ENCODE results near the gene FZD8.
"Not testable (repeated sequence)": the region's sequence is repeated elsewhere in the genome, so short reads cannot be mapped to it uniquely, and the experiment has no call there.

FZD8 gene, protein sequence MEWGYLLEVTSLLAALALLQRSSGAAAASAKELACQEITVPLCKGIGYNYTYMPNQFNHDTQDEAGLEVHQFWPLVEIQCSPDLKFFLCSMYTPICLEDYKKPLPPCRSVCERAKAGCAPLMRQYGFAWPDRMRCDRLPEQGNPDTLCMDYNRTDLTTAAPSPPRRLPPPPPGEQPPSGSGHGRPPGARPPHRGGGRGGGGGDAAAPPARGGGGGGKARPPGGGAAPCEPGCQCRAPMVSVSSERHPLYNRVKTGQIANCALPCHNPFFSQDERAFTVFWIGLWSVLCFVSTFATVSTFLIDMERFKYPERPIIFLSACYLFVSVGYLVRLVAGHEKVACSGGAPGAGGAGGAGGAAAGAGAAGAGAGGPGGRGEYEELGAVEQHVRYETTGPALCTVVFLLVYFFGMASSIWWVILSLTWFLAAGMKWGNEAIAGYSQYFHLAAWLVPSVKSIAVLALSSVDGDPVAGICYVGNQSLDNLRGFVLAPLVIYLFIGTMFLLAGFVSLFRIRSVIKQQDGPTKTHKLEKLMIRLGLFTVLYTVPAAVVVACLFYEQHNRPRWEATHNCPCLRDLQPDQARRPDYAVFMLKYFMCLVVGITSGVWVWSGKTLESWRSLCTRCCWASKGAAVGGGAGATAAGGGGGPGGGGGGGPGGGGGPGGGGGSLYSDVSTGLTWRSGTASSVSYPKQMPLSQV

DNA sequence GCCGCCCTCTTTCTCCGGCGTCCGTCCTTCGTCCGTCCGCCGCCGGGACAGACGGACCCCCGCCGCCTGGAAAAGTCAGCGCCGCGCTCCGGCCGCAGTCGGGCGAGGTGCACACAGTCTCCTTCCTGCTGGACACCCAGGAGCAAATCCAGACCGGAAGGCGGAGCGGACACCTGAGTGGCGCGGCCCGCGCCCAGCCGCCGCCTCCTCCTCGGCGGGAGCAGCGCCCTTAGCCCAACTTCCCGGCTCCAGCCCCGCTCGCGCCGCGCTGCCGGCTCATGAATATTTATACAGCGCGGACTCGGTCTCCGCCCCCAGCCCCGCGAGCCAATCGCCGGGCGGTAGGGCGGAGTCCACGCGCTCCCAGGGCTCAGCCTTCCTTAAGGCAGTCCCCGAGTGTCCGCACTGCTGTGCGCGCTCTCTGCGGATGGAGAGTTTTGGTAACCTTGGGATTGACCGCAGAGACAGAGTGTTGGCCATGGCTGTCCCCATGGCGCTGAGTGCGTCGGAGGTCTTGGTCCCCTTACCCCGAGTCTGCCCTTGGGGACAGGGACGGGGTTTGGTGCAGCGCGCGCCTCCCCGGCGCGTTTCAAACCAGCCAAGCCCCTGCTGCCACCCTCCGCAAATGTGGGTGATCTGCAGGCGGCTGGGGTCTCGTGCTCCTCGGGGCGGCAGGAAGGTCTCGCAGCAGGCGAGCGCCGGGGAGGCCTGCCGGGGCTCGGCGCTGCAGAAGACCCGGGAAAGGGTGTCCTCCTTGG lies at the start of gene FZD8:
Gene FZD8, minus strand, starts transcription at position 262 of the 758 bp plus-strand sequence. CDS start 867 bp downstream, outside the sequence.
- peak; percentile 18 for DNase-seq

DNA sequence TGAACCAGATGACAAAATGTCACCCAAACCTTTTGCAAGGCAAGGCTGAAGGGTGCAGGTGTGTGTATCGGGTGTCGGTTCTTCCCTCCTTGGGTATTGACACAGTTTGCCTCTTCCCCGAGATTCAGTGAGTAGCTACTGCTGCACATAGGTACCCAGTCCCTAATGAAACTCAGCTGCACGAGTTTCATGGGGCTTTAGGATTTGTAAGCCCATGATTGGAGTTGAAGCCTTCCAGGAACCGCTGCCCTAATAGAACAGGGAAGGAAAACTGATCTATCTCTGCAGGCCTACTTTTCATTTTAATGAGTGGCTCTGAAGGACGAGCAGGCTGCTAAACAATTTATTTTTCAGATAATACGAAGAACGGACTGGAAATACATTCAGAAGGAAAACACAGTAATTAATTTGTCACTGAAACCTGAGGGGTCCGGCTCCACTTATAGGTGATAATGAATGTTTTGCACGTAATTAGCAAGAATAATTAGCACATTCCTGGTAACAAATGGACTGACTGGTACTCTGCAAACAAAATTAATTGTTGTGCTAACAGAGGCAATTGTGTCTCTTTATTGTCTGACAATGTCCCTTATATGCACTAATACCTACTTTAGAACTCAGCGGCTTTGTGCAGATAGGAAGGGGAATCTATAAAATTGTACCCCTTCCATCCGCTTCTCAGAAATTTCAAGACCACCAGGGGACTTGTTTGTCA lies 49.6 kb upstream of the FZD8 start:
- peak; percentile 15 for DNase-seq

DNA sequence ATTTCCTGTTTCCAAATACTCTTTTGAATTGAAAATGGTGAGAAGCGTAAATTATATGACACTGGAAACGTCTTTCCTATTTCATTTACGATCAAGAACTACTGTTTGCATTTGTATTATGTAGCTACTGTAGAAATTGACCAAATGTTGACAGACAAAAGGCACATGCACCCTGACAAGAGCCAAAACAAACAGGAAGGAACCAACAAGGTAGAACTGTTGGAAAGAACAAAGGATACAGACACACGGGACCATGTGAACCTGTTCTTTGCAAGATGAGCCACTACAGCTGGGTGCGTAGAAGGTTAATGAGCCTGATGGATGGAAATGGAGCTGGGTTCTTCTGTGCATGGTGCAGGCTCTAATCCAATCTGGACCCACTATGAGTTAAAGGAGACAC lies 48.4 kb upstream of the FZD8 start:
- peak; percentile 89 for DNase-seq

DNA sequence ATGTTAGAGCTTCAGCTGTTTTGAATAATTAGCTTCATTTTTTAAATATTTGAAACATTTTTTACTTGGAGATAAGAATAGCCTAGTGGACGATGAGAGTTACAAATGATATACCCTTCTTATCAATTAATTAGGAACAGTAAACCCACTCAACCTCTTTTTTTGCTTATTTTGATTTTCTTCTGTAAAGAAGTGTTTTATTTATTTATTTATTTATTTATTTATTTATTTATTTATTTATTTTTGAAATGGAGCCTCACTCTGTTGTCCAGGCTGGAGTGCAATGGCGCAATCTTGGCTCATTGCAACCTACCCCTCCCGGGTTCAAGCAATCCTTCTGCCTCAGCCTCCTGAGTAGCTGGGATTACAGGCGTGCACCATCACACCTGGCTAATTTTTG lies 43.8 kb upstream of the FZD8 start:
- DNase-seq = not testable (repeated sequence)

DNA sequence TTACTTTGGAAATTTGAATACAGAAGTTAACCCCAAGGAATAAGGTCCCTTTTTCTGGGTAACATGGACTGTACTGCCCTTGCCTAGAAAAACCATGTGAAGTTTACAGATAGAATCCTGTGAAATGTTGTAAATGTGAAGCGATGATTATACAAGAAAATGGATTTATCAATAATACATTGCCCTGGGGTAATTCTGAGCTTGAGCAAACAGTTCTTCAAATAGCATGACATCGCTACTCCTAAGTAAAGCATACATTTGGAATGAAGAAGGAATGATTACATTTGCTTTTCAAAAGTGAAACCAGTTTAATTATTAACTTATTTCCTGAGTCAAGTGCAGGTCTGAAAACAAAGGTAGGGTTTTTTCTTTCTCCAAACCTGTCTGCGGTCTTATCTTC lies 43.3 kb upstream of the FZD8 start:
- DNase-seq = no peak

DNA sequence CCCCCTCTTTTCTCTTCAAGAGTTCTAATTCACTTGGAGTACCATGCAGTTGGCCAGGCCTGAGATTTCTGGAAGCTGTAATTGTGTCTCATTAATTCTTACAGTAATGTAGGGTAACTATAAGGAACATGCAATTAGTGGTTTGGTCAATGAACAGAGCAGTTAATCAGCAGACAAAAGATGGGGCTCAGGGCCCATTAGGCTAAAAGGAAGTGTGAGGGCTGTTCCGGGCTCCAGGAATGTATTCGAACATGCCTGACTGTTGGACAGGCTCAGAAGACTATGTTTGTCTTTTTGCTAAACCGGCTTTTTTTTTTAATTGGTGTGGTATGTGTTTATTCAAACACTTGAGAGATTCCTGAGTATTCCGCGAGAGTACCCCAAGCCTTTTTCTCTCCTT lies 42.5 kb upstream of the FZD8 start:
- DNase-seq = no peak

DNA sequence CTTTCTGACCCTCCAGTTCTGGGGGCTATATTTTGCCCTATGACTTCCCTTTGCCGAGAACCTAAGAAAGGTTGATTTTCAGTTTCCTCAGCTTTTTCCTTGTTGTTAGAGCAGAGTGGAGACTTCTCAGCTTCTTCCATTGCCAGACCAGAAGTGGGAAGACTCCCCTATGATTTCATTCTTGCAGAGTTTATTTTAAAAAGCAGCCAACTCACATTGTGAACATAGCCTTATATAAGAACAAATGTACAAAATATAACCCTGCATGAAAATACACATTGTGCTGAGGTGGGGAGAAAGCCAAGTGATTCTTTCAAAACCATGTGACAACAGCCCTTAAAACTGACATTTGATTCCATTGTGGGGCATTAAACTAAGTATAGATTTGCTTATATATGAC lies 33.8 kb upstream of the FZD8 start:
- DNase-seq = no peak

DNA sequence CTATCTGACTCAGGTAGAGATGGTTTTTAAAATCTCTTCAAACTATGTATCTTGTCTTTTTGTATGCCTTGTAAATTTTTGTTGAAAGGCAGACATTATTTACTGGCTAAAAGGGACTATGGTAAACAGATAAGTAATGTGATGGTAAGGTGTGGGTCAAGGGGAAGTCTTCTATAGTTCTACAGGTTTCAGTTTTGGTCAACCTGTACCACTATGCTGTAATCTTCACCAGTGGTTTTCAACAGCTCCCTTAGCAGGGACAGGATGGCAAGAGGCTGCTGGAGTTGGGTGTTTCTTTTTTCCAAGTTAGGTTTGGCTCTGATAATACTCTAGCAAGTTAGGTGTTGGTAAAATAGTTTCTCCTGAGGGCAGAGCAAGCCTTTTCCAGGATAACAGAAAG lies 32.7 kb upstream of the FZD8 start:
- no peak for DNase-seq

DNA sequence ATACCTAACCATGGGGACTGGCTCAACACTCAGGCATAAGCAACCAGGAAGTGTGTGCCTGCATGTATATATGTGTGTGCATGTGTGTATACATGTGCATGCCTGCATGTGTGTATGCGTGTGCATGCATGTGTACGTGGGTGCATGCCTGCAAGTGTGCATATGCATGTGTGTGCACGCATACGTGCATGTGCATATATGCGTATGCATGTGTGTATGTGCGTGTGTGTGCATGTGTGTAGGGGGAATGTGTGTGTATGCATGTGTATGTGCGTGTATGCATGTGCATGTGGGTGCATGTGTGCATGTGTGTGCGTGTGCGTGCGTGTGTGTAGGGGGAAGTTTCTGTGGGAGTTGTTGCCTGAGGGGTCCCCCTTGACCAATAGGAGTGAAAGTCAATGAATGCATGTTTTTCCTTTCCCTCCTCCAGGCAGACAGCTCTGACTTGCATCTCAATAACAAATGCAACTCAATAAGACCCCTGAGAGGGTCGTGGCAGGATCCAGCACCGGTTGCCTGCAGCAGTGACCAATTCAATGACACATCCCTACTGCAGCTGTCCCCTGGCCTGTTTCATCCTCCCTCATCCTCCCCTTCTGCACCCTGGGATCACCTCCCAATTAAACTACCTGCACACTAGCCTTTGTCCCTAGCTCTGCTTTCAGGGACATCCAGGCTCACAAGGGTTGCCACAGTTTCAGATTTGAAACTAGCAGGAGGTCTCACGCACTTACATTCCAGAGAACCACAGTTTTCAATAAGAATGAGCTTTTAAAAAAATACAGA lies 27.0 kb upstream of the FZD8 start:
- DNase-seq = no peak

DNA sequence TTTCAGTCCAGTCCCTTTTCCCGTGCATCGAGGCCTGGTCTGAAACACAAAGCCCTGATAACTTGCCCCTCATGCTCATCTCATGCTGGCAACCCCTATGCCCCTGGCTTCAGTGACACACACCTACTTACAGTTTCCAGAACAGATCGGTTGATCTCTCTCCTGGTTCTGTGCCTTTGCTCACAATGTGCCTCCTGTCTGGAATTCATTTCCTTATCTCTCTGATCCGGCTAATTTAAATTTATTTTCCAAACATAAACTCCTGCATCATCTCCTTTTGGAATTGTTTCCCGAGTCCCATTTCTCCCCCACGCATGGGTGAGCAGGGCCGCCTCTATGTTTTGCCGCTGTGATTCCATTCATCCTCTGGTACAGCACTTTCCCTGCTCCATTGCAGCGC lies 25.9 kb upstream of the FZD8 start:
- no peak for DNase-seq

DNA sequence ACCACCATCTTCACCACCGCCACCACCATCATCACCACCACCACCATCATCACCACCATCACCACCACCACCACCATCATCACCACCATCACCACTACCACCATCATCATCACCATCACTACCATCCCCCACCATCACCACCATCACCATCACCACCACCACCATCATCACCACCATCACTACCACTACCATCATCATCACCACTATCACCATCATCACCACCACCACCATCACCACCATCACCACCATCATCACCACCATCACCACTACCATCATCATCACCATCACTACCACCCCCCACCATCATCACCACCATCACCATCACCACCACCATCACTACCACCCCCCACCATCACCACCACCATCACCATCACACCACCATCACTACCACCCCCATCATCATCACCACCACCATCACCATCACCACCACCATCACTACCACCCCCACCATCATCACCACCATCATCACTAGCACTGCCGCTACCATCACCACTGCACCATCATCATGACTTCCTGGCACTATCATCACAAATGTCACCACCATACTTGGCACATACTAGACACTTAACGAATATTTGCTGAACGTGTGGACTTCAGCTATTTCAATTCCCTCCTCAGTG lies 25.3 kb upstream of the FZD8 start:
- no peak for DNase-seq

DNA sequence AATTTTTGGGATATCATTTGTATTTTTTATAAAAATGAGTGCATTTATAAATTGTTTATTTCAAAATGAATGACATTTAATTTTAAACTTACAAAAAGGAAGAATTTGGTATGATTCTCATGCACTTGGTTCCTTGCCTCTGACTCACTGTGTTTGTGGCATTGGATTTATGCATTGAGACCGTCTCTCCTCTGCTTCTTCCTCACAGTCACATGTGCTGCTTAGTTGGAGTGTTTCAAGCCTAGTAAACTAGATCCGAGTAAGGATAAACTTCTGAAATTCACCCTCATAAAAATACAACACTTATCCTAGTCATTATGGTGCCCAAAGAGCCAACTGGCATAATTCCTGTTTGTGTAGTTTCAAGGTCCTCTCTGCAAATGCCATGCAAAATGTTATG lies 19.1 kb upstream of the FZD8 start:
- DNase-seq = no peak

DNA sequence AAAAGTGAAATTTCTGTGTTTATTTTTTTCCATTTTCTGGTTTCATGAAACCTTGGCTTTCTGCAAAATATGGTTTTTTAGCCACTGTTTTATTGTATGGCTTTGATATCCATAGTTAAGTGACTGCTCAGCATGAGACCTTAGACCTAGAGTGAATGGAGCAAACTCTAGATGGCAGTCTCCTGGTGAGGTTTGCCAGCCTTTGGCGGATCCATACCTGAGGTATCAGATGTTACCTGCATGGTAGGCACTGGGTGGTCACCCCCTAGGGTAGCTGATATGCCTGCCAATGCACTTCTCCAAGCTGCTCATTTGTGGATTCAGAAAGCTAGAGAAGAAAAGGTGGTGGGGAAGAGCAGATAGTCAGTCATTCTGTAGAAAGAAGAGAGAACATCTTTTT lies 17.4 kb upstream of the FZD8 start:
- DNase-seq = no peak

DNA sequence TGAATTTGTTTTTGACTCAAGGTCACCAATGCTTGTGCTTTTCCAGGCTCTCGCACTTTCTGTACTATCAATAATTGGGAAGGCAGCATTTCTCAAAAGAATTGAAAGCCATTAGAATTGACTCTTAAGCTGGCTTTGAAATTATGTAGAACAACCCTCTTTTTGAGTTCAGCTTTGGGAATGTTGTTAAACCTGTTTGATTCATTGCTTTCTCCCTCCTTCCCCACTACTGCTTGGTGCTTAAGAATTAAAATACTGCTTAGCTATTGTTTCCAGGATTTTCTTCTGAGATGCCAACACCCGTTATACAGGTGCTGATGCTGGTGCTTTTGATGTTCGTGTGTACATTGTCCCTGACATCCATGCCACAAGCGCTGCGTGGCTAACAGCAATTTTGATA lies 15.5 kb upstream of the FZD8 start:
- no peak for DNase-seq

DNA sequence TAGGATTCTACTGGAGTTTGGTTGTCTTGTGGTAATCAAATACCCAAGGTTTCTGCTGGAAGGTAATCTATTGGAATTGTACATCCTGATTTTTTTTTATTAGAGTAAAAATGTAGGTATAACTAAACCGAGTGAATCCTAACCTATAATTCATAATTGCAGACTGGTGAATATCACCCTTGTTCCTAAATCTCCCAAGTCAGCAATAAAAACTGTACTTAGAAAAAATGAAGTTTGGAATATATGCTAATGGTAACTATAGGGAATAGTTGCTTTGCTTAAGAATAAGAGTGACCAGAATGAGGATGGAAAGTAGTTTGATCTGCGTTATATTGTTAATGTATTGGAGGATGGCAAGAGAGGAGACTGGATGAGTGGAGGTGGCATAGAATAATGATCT lies 10.7 kb upstream of the FZD8 start:
- DNase-seq = no peak

DNA sequence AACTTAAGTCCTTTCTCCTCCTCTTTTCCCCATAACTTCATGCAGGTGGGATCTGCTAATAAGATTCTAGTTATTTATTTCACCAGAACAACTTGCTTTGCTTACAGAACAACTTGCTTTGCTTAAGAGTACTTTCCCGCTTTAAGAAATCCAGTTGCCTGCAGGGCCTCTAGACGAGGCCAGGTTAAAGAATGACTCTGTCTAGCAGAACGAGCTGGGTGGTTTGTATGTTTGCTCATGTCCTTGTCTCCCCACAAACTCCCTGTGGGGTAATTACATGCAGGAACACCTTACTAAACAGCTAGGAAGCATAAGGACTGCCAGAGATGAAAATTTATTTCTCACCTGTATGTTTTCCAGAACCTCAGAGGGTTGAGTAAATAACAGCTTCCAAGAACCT lies 8.8 kb upstream of the FZD8 start:
- no peak for DNase-seq

DNA sequence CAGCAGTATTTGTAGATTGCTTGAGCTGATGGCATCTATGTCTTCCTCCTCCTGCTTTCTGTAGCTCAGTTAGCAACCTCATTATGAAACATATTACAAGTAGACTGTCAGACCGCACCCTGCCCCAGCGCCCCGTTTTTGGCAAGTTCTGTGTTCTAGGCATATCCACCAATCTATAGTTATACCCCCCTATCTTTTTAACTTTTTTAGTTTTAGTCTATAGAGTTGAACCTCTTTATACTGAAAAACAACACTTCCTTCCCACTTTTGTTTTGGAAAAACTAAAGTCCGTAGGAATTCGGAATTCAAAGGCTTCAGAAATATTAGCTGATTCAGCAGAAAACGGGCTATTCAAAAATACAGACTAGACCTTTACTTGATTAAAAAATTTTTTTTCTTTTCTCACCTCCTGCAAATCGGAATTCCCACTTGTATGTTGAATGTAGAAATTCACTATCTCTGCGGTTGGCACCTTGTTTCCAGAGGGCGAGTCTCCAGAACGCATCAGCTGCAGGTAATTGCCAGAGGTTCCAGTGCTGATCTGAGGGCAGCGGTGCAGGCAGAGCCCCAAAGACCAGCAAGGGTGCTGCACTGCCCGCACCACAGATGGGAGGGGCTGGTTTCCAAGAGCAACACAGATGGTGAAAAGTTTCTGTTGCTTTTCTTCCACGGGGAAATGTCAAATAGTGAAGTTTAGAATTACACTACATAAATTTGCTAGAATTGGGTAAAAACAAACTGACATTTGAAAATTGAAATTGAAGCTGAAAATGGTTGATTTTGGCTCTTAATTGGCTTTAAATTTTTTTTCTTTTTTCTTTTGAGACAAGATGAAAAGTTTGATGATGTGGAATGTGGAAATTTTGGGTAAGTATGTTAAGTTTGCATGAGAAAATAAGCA lies 2.2 kb upstream of the FZD8 start:
- no peak for DNase-seq

DNA sequence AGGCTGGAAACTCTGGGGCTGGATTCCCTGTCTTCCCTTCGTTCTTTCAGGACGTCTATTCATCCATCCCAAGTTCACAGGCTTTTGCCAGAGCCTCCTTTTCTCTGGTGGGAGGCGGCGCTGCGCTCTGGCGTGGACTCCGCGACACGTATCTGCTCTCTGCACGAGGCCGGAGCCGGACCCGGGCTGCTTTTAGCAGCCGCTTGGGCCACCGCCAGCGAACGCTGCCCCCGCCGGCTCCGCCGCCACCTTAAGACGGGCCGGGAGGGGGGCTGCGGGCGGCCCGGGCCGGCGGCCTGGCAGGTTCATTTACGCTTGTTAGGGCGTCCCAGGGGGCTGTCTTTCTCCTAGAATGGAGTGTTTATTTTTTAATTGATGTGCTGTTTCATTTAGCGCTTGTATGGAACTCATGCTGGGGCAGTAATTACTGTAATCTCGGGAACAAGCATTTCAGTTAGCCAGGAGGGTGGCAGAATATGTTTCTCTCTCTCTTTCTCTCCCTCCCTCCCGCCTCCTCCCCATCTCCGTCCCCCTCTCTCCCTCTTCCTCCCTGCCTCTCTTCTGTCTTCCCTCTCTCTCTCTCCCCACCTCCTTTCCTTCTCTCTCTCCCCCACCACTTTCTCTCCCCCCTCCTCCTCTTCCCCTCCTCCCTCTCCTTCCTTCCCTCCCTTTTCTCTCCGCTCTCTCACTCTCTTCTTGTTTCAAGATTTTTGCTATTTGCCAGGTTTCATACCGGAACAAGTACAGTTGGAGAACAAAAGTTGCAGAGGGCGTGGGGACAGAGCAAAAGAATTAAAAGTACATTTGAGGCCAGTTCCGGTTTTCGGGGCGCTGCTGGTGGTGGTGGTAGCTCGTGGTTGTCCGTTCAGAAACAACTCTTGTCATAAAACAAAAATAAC lies 1.3 kb upstream of the FZD8 start:
- peak; percentile 36 for DNase-seq

DNA sequence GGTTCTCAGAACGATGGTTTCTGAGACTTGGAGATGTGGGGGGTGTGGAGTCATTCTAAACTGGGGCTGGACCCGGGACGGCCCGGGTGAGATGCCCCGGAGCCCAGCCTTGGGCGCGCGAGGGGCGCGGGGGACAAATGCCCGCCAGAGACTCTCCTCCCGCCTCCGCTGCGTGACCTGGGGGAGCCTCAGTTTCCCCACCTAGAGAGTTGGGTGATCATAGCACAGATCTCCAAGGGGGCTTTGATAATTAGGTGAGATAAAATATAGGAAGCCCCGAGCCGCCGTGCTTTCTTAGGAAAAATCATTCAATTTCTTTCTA lies 658 bp upstream of the FZD8 start:
- DNase-seq = no peak

DNA sequence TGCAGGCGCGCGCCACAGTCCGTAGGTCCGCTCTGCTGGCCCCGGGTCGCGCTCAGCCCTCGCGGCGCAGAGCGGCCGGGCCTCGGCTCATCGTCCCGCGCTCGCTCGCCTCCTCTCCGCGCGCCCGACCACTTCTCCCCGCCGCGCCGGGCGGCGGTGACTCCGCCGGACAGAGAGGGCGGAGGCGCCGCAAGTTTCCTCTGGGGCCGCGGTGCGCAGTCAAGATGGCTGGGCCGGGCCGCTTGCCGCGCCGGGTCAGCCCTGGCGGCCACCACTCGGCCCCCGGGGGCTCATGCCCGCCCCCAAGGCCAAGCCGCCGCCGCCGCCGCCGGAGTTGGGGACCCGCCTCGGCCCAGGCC lies 441 bp downstream of the FZD8 start:
- no peak for DNase-seq

All from NCI-H2081 treated with DMSO at 0.1 percent for 48 hours (cell line).